Progenitor cell of endocrine pancreas (in vitro differentiated cells): ENCODE data around the gene ABO. TPM values are rescaled to one million over a fixed set of nuclear protein-coding genes. Genes with fewer than 3 reads are reported as not detected.
"Not testable (repeated sequence)": the region's sequence is repeated elsewhere in the genome, so short reads cannot be mapped to it uniquely, and the experiment has no call there.

Experiments
- DNase-seq: peaks from one replicate; pipeline ENCODE4 v3.0.0; 2021; ENCODE audit warnings: low spot score; ENCODE audit not compliant: unreplicated experiment
- H3K27ac Mint-ChIP-seq: 2 replicates; pipeline ENCODE4 v1.8.0; 2021; ENCODE audit warnings: mild to moderate bottlenecking, moderate library complexity, mixed read lengths
- H3K27me3 Mint-ChIP-seq: 2 replicates; pipeline ENCODE4 v1.8.0; 2021; ENCODE audit warnings: mixed read lengths
- H3K36me3 Mint-ChIP-seq: 2 replicates; pipeline ENCODE4 v1.8.0; 2022; ENCODE audit warnings: mixed read lengths; ENCODE audit not compliant: insufficient read depth
- H3K4me1 Mint-ChIP-seq: 2 replicates; pipeline ENCODE4 v1.8.0; 2021; ENCODE audit warnings: low read depth, mixed read lengths
- H3K4me3 Mint-ChIP-seq: 2 replicates; pipeline ENCODE4 v1.8.0; 2021; ENCODE audit warnings: low read depth, mild to moderate bottlenecking, moderate library complexity, mixed read lengths
- H3K9me3 Mint-ChIP-seq: 2 replicates; pipeline ENCODE4 v1.8.0; 2021; ENCODE audit warnings: low read depth, mixed read lengths
- CTCF ChIP-seq: fragments of 200-600 bp; sonication (generic); IDR thresholded peaks from one replicate; pipeline ENCODE4 v1.5.0; 2021; ENCODE audit warnings: antibody characterized with exemption, mild to moderate bottlenecking; ENCODE audit not compliant: unreplicated experiment
- total RNA-seq: library from RNA; stranded (reverse); gene quantifications from 2 replicates; pipeline ENCODE4 v1.2.1, GENCODE V29; 2021

Gene ABO
- total RNA-seq, 1 donor from 2014 or later: 10.3 TPM

- H3K27me3 Mint-ChIP-seq: peaks cover 2% of the 10 kb centered on the region
- no peak overlapping the region for H3K4me3 Mint-ChIP-seq
- DNase-seq: no peak
- H3K9me3 Mint-ChIP-seq: peaks cover 5% of the 10 kb centered on the region
- peaks cover 6% of the 10 kb centered on the region for H3K4me1 Mint-ChIP-seq
- no peaks in the 10 kb centered on the region for H3K36me3 Mint-ChIP-seq
- no peak for TF ChIP-seq CTCF
- H3K27ac Mint-ChIP-seq: no peak overlapping the region
Measured at GRCh38 chr9:133234577-133235322, 40.3 kb downstream of the ABO start.

GRCh38 chr9:133233681-133234432 is 41.1 kb downstream of the ABO start:
- Mint-ChIP-seq H3K27me3 (peaks cover 2% of the 10 kb centered on the region), H3K36me3 (no peaks in the 10 kb centered on the region), H3K4me1 (peaks cover 4% of the 10 kb centered on the region), H3K4me3 (no peak overlapping the region), H3K9me3 (peaks cover 6% of the 10 kb centered on the region), H3K27ac (peak overlapping the region; percentile 24)
- TF ChIP-seq CTCF: no peak
- no peak for DNase-seq

- H3K4me3 Mint-ChIP-seq, H3K27me3 Mint-ChIP-seq, DNase-seq, H3K27ac Mint-ChIP-seq, H3K4me1 Mint-ChIP-seq, H3K36me3 Mint-ChIP-seq, H3K9me3 Mint-ChIP-seq: not testable (repeated sequence)
Measured at GRCh38 chr9:133231934-133232568, 43.0 kb downstream of the ABO start.

GRCh38 chr9:133230514-133230913 is 44.5 kb downstream of the ABO start:
- not testable (repeated sequence) for H3K27me3 Mint-ChIP-seq, H3K4me3 Mint-ChIP-seq

GRCh38 chr9:133230093-133230492 is 44.9 kb downstream of the ABO start:
- peaks cover 2% of the 10 kb centered on the region for H3K27me3 Mint-ChIP-seq
- no peak for TF ChIP-seq CTCF
- H3K36me3 Mint-ChIP-seq: no peaks in the 10 kb centered on the region
- H3K27ac Mint-ChIP-seq: no peak overlapping the region
- H3K9me3 Mint-ChIP-seq: peaks cover 6% of the 10 kb centered on the region
- no peaks in the 10 kb centered on the region for H3K4me1 Mint-ChIP-seq
- no peak for DNase-seq
- no peak overlapping the region for H3K4me3 Mint-ChIP-seq

More at GRCh38 chr9:133230514-133230913, 44.5 kb downstream of the ABO start:
- not testable (repeated sequence) for H3K4me1 Mint-ChIP-seq, H3K36me3 Mint-ChIP-seq, H3K9me3 Mint-ChIP-seq, DNase-seq, H3K27ac Mint-ChIP-seq

GRCh38 chr9:133228474-133229193 is 46.4 kb downstream of the ABO start:
- H3K4me1 Mint-ChIP-seq, DNase-seq, H3K27ac Mint-ChIP-seq, H3K36me3 Mint-ChIP-seq, H3K9me3 Mint-ChIP-seq, H3K27me3 Mint-ChIP-seq, H3K4me3 Mint-ChIP-seq: not testable (repeated sequence)

- not testable (repeated sequence) for H3K4me3 Mint-ChIP-seq, H3K27me3 Mint-ChIP-seq, H3K9me3 Mint-ChIP-seq, H3K27ac Mint-ChIP-seq, DNase-seq, H3K36me3 Mint-ChIP-seq, H3K4me1 Mint-ChIP-seq
Measured at GRCh38 chr9:133227996-133228395, 47.0 kb downstream of the ABO start.
